ENCODE results near the gene C10orf62.

The C10orf62 gene

DNA sequence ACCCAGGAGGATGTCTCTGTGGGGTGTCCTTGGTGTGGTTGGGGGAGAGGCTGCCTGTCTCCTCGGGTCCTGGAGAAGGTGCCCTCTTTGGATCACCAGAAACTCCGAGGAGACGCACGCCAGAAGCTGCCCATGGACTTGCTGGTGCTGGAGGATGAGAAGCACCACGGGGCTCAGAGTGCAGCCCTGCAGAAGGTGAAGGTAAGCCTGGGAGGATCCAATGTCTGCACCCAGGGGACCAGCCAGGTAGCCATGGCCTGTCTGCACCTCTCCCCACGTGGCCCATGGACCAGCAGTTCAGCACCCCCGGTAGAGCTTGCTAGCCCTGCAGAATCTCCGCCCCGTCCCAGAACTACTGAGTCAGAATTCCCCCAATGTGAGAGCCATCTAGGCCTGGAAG is 11.8 kb upstream of the C10orf62 start:
- H3F3A ChIP-seq (ENCODE audit: insufficient read depth, low read length), result no peaks in the 10 kb centered on the region
- no peak for DNase-seq
- H3K36me3 ChIP-seq (replicated peaks; ENCODE audit: insufficient read depth, low read length), result no peaks in the 10 kb centered on the region
- H3K9ac ChIP-seq (ENCODE audit: low read length), result no peak overlapping the region
- no peaks in the 10 kb centered on the region for H3K4me1 ChIP-seq (ENCODE audit: low read length)
- no peak for TF ChIP-seq EZH2phosphoT487 (IDR thresholded peaks at IDR 0.05; ENCODE audit: low read length)
- no peak for TF ChIP-seq EZH2 (optimal IDR thresholded peaks at IDR 0.05; ENCODE audit: low read depth, low read length)
- TF ChIP-seq, protein P1, sequence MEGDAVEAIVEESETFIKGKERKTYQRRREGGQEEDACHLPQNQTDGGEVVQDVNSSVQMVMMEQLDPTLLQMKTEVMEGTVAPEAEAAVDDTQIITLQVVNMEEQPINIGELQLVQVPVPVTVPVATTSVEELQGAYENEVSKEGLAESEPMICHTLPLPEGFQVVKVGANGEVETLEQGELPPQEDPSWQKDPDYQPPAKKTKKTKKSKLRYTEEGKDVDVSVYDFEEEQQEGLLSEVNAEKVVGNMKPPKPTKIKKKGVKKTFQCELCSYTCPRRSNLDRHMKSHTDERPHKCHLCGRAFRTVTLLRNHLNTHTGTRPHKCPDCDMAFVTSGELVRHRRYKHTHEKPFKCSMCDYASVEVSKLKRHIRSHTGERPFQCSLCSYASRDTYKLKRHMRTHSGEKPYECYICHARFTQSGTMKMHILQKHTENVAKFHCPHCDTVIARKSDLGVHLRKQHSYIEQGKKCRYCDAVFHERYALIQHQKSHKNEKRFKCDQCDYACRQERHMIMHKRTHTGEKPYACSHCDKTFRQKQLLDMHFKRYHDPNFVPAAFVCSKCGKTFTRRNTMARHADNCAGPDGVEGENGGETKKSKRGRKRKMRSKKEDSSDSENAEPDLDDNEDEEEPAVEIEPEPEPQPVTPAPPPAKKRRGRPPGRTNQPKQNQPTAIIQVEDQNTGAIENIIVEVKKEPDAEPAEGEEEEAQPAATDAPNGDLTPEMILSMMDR (IDR thresholded peaks at IDR 0.05; ENCODE audit: low read length), result no peak
- no peak overlapping the region for H3K27ac ChIP-seq (ENCODE audit: low read length)
- H3K9me3 ChIP-seq (replicated peaks; ENCODE audit: insufficient read depth, low read length), result no peaks in the 10 kb centered on the region
- H2AFZ ChIP-seq (ENCODE audit: low read length), result no peak overlapping the region
- H3K27me3 ChIP-seq (replicated peaks; ENCODE audit: insufficient read depth, low read length), result no peaks in the 10 kb centered on the region
- H3K9me2 ChIP-seq (replicated peaks; ENCODE audit: insufficient read depth, low read length), result no peaks in the 10 kb centered on the region
- no peaks in the 10 kb centered on the region for H3K79me2 ChIP-seq (ENCODE audit: low read length)
- no peak overlapping the region for H3K4me2 ChIP-seq (ENCODE audit: low read depth, low read length)
- H3K4me3 ChIP-seq (ENCODE audit: low read length), result no peak overlapping the region
- no peaks in the 10 kb centered on the region for H4K20me1 ChIP-seq (ENCODE audit: insufficient read depth, low read length)

GRCh38 chr10:97578171-97578844 is 11.2 kb upstream of the C10orf62 start:
- no peaks in the 10 kb centered on the region for H3K4me1 ChIP-seq (ENCODE audit: low read length)
- H2AFZ ChIP-seq (ENCODE audit: low read length), result no peak overlapping the region
- no peaks in the 10 kb centered on the region for H3K27me3 ChIP-seq (replicated peaks; ENCODE audit: insufficient read depth, low read length)
- H3F3A ChIP-seq (ENCODE audit: insufficient read depth, low read length), result no peaks in the 10 kb centered on the region
- no peaks in the 10 kb centered on the region for H3K9me2 ChIP-seq (replicated peaks; ENCODE audit: insufficient read depth, low read length)
- H4K20me1 ChIP-seq (ENCODE audit: insufficient read depth, low read length), result no peaks in the 10 kb centered on the region
- no peaks in the 10 kb centered on the region for H3K36me3 ChIP-seq (replicated peaks; ENCODE audit: insufficient read depth, low read length)
- no peak for DNase-seq
- H3K9me3 ChIP-seq (replicated peaks; ENCODE audit: insufficient read depth, low read length), result no peaks in the 10 kb centered on the region
- H3K79me2 ChIP-seq (ENCODE audit: low read length), result no peaks in the 10 kb centered on the region
- no peak overlapping the region for H3K9ac ChIP-seq (ENCODE audit: low read length)
- no peak overlapping the region for H3K4me2 ChIP-seq (ENCODE audit: low read depth, low read length)
- TF ChIP-seq EZH2 (optimal IDR thresholded peaks at IDR 0.05; ENCODE audit: low read depth, low read length) (no peak), EZH2phosphoT487 (IDR thresholded peaks at IDR 0.05; ENCODE audit: low read length) (no peak)
- TF ChIP-seq, protein P1 (IDR thresholded peaks at IDR 0.05; ENCODE audit: low read length), result no peak
- H3K4me3 ChIP-seq (ENCODE audit: low read length), result no peak overlapping the region
- no peak overlapping the region for H3K27ac ChIP-seq (ENCODE audit: low read length)

DNA sequence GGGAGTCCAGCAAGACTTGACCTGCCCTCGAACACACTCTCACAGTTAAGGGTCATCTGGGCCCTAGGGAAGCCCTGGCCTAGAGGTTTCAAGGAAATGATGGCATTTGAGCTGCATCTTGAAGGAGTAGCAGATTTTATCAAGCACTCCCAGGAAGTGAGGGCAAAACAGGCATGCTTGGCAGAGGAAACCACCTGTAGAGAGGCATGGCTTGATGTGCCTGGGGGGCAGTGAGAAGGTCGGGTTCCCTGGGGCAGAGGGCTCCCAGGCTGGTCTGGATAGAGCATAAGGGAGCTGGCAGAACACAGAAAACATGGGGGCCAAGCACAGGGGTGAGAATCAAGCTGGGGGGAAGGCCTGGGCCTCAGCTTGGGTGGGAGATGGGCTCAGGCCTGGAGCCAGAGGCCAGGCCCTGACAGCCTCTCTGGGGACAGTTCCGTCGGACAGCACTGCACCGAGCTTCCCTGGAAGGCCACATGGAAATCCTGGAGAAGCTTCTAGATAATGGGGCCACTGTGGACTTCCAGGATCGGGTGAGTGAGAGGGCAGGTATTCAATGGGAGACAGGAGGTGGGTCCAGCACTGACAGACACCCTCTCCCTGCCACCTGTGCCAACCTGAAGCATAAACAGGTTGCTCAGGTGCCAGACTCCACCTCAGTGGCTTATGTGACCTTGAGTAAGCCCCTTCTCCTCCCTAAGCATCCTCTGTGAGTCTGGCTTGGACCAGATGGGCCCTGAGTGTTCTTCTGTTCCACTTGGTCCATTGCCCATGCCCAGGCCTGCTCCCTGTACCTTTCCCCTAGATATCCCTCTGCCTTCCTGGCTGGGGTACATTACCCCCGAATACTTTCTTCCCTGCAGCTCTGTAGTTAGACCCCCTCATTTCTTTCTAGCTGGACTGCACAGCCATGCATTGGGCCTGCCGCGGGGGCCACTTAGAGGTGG is 8.8 kb upstream of the C10orf62 start:
- Histone ChIP-seq H3K4me3 (ENCODE audit: low read length) (no peak overlapping the region), H4K20me1 (ENCODE audit: insufficient read depth, low read length) (no peaks in the 10 kb centered on the region), H3K9ac (ENCODE audit: low read length) (no peak overlapping the region), H3K27me3 (replicated peaks; ENCODE audit: insufficient read depth, low read length) (no peaks in the 10 kb centered on the region), H3K9me3 (replicated peaks; ENCODE audit: insufficient read depth, low read length) (no peaks in the 10 kb centered on the region), H3K9me2 (replicated peaks; ENCODE audit: insufficient read depth, low read length) (no peaks in the 10 kb centered on the region), H3F3A (ENCODE audit: insufficient read depth, low read length) (no peaks in the 10 kb centered on the region), H3K79me2 (ENCODE audit: low read length) (no peaks in the 10 kb centered on the region), H2AFZ (ENCODE audit: low read length) (no peak overlapping the region), H3K4me1 (ENCODE audit: low read length) (no peaks in the 10 kb centered on the region), H3K4me2 (ENCODE audit: low read depth, low read length) (no peak overlapping the region), H3K27ac (ENCODE audit: low read length) (no peak overlapping the region), H3K36me3 (replicated peaks; ENCODE audit: insufficient read depth, low read length) (no peaks in the 10 kb centered on the region)
- no peak for DNase-seq
- TF ChIP-seq EZH2phosphoT487 (IDR thresholded peaks at IDR 0.05; ENCODE audit: low read length) (no peak), EZH2 (optimal IDR thresholded peaks at IDR 0.05; ENCODE audit: low read depth, low read length) (no peak)
- TF ChIP-seq, protein P1 (IDR thresholded peaks at IDR 0.05; ENCODE audit: low read length), result no peak

All from MM.1S (cell line).